ELF-1 (cell line): ENCODE data around the gene SERPINB1.
"Not testable (repeated sequence)": the region's sequence is repeated elsewhere in the genome, so short reads cannot be mapped to it uniquely, and the experiment has no call there.

Experiments used
- DNase-seq: peaks from one replicate; pipeline ENCODE4 v3.0.0-alpha.2; 2016; ENCODE audit warnings: low read depth, low spot score

SERPINB1 gene

DNA sequence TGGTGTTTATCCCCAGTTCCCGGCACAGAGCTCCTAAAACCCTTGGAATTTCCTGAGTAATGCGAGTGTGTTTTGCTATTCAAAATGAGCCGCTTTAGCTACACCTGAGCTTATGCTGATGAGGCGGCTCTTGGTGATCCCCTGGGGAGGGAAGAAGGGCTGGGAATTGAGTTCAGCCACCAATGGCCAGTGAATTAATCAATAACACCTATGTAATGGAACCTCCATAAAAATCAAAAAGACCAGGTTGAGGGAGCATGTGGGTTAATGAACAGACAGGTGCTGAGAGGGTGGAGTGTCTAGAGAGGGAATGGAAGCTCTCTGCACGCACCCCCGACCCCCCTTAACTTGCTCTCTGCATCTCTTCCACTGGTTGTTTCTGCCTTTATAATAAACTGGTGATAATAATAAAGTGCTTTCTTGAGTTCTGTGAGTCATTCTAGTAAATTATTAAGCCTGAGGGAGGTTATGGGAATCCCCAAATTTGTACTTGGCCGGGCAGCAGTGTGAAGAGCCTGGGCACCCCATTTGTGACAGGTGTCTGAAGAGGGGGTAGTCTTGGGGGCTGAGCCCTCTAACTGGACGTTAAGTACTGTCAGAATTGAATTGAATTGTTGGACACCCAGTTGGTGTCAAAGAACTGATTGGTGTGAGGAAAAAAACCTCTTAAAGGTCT, 24.6 kb upstream of the SERPINB1 start:
- peak; percentile 46 for DNase-seq

DNA sequence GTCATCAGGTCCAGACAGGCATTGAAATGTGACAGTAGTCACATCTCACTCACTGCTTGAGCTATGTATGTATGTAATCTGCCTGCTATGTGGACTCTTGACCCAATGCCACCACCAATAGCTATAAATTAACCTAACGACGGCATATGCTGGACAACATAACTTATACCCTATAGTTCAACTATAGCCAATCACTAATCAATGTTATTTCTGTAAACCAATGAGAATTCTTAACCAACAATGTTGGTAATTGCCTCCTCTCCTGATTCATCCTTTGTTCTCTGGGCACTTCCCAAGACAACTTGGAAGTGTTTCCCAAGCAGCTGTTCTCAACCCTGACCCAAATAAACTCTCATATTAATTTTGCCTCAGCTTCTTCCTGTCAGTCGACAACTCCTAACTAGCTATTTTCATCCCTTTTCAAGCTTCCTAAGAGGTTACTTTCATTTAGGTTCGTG, 24.1 kb upstream of the SERPINB1 start:
- DNase-seq = no peak

DNA sequence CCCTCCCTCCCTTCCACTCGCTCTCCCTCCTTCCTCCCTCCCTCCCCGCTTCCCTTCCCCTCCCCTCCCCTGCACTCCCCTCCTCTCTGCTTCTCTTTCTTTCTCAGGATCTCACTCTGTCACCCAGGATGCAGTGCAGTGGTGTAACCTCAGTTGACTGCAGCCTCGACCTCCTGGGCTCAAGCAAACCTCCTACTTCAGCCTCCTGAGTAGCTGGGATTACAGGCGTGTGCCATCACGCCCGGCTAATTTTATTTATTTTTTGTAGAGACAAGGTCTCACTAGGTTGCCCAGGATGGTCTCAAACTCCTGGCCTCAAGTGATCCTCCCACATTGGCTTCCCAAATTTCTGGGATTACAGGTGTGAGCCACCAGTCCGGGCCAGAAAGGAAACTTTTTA, 23.6 kb upstream of the SERPINB1 start:
- DNase-seq = no peak

DNA sequence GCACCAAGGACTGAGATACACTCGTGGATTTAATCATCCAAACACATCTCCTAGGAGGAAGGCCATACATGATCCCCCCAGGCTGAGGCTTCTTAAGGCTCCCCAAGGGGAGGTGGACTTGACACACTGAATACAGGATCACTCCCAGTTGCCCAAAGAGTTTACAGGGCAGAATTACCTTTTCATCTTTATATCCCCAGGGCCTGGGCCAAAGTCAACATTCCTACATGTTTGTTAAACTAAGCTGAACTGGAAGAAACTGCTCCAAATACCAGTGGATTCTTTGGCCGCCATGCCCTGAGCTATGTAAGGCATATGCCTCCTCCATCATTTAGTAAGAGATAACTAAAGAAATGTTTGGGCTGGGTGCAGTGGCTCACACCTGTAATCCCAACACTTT, 22.2 kb upstream of the SERPINB1 start:
- DNase-seq = peak; percentile 61

DNA sequence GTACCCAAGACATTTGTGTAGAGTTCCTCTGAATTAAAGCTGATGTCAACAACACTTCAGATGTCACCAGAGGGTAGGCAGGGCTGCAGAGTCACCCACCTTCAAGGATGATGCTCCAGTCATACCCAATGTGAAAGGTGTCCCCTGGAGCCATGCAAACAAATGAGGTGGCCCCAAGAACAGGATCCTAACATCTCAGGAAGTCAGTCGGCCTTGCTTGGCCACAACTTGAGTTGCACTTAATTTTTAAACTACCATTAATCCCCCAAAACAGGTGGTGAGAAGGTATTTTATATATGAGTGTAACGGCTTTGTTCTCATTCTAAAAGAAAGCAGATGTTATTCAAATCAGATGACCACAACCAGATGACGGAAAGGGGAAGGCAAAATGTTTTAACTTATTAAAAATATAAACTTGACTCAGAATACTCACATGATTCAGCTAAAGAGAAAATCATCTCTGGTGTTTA, 21.1 kb upstream of the SERPINB1 start:
- DNase-seq = no peak

DNA sequence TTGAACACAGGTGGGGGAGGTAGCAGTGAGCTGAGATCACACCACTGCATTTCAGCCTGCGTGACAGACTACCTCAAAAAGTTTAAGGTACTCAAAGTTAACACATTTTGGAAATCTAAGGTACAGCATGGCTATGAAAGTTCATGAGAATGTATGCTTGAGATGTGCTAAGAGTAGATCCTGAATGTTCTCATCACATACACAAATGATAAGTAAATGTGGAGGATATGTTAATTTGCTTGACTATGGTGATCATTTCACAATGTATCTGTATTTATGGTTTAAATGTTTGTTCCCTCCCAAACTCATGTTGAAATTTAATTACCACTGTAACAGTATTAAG, 20.1 kb upstream of the SERPINB1 start:
- no peak for DNase-seq

DNA sequence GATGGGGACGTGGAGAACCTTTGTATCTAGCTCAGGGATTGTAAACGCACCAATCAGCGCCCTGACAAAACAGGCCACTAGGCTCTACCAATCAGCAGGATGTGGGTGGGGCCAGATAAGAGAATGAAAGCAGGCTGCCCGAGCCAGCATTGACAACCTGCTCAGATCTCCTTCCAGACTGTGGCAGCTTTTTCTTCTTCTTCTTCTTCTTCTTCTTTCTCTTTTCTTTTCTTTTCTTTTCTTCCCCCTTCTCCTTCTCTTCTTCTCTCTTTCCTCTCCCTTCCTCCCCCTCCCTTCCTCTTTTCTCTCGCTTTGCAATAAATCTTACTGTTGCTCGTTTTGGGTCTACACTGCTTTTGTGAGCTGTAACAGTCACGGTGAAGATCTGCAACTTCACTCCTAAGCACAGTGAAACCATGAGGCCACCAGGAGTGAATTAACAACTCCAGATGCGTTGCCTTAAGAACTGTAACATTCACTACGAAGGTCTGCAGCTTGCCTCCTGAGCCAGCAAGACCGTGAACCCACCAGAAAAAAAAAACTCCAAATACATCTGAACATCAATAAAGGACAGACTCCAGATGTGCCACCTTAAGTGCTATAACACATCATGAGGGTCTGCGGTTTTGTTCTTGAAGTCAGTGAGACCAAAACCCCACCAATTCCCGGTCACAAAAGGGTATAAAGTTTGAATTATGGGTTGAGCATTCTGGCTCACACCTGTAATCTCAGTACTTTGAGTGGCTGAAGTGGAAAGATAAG, 19.6 kb upstream of the SERPINB1 start:
- DNase-seq = no peak

DNA sequence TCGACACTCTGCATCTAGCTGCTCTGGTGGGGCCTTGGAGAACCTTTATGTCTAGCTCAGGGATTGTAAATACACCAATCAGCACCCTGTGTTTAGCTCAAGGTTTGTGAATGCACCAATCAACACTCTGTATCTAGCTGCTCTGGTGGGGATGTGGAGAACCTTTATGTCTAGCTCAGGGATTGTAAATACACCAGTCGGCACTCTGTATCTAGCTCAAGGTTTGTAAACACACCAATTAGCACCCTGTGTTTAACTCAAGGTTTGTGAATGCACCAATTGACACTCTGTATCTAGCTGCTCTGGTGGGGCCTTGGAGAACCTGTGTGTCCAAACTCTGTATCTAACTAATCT, 19.0 kb upstream of the SERPINB1 start:
- DNase-seq = not testable (repeated sequence)

DNA sequence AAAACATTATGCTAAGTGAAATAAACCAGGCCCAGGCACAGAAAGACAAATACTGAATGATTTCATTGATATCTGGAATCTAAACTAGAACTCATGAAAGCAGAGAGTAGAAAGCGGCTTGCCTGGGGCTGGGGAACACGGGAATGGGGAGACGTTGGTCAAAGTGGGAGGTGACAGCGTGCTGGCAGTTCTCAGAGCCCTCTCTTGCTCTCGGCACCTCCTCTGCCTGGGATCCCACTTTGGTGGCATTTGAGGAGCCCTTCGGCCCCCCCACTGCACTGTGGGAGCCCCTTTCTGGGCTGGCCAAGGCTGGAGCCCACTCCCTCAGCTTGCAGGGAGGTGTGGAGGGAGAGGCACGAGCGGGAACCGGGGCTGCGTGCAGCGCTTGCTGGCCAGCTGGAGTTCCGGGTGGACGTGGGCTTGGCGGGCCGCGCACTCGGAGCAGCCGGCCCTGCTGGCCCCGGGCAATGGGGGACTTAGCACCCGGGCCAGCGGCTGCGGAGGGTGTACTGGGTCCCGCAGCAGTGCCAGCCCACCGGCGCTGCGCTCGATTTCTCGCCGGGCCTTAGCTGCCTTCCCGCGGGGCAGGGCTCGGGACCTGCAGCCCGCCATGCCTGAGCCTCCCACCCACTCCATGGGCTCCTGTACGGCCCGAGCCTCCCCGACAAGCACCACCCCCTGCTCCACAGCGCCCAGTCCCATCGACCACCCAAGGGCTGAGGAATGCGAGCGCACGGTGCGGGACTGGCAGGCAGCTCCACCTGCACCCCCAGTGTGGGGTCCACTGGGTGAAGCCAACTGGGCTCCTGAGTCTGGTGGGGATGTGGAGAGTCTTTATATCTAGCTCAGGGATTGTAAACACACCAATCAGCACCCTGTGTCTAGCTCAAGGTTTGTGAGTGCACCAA, 18.4 kb upstream of the SERPINB1 start:
- DNase-seq = not testable (repeated sequence)

DNA sequence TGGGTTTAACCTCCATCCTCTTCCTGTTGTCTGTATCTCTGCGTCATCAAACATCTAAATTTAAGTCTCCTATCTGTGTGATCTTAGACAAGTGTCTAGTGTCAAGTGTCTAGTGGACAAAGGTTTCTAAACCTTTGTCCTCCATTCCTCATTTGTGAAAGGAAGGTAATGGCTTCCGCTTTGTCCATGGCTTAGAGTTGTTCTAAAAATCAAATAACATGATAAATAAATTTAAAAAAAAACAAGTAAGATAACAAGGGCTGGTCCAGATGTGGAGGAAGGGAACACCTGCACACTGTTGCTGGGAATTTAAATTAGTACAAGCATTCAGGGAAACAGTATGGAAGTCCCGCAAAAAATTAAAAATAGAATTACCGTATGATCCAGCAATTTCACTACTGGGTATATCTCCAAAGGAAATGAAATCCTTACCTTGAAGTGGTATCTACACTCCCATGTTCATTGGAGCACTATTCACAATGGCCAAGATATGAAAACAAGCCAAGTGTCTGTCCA, 17.6 kb upstream of the SERPINB1 start:
- DNase-seq = no peak

DNA sequence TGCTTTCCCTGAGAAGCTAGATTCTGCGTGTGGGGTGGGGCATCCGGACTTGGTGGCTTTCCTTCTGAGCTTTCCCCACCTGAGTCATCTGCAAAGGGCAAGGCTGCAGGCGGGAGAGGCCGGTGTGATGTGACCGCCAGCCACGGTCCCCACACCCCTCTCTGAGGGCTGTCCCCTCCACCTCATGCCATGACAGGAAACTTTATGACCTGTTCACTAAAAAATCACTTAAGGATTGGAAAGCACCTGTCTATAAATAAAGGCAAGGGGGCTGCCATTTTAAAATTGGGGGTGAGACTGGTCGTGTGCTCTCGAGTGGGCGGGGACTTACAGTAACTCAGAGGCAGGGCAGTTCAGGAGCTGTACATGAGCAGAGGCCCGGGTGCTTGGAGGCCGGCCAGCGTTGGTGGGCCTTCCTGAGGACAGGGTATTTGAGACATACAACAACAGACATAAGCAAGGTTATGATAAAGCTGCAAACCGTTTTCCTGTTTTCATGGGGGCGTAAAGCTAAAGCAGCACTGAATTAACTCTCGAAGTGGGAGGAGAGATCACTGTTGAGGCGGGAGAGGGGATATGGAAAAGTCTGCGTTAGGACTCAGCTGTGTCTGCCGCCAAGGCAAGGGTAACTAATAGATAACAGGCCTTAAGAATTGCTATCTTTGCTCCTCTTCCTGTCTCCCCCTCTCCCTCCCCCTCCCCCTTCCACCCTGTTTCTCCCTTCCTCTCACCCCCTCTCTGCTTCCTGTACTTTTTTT, 16.1 kb upstream of the SERPINB1 start:
- DNase-seq = peak; percentile 50

DNA sequence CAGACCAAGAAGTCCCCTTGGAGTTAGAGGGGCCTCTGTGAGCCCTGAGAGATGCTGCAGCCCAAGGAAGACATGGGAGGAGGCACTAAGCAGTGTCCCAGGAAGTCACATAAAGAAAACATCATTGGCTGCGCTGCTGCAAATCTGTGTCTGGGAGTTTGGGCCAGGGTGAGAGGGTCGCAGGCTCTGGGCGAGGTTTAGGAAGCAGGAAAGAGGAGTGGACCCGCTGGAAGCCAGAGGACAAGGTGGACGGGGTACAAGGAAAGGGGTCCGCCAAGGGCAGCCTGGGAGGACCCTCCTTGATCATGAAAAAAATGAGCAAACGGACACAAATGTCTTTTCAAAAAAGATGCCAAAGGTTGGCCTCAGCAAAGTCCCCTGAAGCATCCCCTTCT, 15.5 kb upstream of the SERPINB1 start:
- DNase-seq = no peak

DNA sequence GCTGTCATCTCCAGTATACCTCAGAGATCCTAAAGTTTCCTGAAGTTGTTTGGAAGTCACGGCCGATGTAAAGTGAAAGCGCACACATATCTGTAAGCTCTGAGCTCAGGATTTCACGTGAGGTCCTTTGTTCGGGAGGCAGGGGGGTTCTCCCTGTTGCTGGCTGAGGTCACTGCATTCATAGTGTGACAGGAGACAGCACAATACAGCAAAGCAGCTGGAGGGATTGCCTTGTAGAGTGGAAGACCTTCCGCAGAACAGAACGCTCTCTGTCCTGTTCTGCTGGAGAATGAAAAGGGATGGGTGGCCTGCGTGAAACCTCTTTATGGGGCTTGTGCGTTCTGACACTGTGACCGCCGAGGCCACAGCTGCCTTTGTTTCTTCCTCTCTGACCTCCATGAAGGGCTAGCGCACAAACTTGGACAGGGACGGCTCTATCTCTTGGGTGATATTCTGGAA, 13.4 kb upstream of the SERPINB1 start:
- DNase-seq = peak; percentile 34

DNA sequence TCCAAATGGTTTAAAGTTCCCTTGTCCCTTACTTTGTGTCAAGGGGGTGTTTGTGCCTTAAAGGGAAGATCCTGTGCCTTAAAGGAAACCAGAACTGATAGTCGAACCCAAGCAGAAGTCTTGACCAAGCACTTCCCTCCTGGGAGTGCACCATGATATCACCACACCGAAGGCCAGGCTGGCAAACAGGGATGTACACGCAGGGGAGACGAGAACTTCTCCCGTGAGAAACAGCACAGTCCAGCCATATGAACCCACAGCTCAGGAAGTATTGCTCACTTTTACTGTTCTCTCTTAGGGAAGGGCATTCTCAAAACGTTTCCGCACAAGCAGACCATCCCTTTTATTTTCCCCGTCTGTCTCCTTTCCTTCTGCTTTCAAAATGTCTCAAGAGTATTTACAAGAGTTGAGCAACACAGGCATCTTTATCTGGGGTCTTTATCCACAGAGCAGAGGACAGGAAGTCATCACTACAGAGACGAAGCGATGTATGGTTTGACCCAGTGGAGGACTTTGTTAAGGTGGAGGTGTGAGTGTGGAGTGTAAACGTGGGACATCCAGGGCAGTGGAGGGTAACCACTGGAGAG, 12.8 kb upstream of the SERPINB1 start:
- peak; percentile 44 for DNase-seq

DNA sequence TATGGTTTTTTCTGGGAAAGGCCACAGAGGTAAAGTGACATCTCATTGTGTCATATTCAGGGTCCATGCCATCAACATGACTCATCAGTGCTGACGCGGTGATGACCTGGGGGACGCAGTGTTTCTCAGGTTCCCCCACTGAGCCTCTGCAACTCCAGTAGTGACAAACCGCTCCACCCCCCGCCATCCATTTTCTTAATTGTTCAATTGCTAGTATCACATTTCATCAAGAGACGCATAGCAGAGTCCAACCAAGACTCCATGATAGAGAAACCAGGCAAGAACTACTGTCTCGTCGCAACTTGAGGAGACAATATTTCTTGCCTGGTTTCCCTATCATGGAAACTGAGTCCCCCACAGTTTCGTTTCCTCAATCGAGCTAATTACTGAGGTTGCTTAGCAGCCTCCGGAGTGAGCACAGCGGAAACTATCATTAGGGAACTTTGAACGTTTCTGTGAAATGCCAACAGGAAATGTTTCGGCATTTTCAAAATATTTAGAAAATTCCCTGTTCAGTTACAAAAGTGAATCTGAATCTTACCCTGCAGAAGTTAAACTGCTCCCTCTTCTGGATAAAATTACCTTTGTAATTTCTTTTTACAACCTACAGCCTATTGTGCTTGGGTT, 12.2 kb upstream of the SERPINB1 start:
- peak; percentile 73 for DNase-seq

DNA sequence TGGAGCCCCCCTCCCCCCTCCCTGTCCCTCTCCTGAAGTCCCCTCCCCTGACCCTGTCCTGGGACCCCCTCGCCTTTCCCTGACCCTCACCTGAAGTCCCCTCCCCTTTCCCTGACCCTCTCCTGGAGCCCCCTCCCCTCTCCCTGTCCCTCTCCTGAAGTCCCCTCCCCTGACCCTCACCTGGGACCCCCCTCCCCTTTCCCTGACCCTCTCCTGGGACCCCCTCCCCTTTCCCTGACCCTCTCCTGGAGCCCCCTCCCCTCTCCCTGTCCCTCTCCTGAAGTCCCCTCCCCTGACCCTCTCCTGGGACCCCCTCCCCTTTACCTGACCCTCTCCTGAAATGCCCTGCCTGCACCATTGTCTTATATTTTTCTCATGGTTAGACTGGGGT, 11.7 kb upstream of the SERPINB1 start:
- DNase-seq = not testable (repeated sequence)

DNA sequence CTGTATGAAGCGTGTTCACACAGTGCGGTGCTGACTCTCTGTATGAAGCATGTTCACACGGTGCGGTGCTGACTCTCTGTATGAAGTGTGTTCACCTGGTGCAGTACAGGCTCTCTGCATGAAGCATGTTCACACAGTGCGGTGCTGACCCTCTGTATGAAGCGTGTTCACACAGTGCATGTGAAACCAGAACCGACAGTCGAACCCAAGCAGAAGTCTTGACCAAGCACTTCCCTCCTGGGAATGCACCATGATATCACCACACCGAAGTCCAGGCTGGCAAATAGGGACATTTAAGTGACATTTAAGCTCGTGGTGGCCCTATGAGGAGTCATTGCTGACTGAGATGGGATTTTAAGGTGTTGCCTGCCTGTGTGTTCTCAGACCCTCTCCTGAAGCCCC, 11.3 kb upstream of the SERPINB1 start:
- no peak for DNase-seq

DNA sequence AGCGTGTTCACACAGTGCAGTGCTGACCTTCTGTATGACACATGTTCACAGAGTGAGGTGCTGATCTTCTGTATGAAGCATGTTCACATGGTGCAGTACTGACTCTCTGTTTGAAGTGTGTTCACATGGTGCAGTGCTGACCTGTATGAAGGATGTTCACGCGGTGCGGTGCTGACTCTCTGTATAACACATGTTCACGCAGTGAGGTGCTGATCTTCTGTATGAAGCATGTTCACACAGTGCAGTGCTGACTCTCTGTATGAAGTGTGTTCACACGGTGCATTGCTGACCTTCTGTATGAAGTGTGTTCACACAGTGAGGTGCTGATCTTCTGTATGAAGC, 10.8 kb upstream of the SERPINB1 start:
- DNase-seq = no peak

DNA sequence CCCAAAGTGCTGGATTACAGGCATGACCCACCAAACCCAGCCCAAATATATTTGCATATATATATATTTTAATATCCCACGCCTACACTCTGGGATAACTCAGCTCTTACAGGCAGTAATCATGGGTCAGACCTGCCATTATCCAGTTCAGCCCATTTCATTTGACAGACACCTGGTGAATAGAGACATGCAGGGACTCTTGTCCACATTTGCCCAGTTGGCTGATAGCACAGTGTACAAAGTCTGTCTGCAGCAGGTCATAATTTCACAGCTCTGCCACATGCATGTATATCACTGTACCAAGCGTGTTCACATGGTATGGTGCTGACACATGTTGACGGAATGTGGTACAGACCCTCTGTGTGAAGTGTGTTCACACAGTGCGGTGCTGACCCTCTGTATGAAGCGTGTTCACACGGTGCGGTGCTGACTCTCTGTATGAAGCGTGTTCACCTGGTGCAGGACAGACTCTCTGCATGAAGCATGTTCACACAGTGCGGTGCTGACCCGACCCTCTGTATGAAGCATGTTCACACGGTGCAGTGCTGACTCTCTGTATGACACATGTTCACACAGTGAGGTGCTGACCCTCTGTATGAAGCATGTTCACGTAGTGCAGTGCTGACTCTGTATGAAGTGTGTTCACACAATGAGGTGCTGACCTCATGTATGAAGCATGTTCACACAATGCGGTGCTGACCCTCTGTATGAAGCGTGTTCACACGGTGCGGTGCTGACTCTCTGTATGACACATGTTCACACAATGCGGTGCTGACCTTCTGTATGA, 10.3 kb upstream of the SERPINB1 start:
- no peak for DNase-seq
